CD4-positive, alpha-beta T cell treated with Interferon alpha-2 for 1 hour (primary cell): ENCODE data around the gene HNF4A.
A peak's percentile ranks its signal among the peaks of the same experiment; 100 is the strongest.

ENCODE experiments used
- DNase-seq, 2 donors: peaks; one replicate each; pipeline ENCODE4 v3.0.0-alpha.2; 2020 to 2022

HNF4A gene

DNA sequence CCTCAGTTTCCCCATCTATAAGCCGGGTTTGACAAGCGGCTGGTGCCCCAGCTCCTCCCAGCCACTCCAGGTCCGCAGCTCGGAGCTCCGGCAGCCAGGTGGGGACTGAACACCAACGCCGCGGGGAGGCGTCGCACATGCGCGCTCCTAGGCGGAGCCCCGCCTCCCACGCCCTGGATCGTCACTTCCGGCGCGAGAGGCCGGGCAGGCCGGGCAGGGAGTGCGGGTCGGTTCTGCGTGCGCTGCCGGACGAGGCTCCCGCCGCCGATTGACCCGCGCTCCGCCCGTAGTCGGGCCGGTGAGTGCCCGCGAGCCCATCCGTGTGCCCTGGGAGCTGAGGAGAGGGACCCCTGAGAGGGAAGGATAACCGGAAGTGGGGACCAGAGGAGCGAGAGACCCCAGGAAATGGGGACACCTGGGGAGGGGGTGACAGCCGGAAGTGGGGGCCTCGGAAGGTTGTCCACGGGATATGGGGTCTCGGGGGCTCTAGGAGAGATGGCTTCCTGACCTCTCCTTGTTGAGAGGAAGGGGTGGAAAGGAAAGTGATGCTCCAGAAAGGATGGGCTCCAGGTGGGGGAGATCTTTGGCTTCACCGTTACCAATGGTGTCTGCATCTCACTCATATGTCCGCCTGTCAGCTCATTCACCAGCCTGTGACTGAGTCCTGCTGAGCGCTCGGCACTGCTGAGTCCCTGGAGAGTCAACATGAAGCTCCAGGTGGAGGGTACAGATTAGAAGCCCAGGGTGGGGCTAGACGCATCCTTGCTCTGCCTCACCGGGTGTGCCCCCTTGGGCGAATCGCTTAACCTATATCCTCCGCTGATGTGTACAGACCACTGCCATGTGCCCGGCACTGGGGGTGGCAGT lies 120.4 kb downstream of the HNF4A start, which contains the start of gene TTPAL:
Gene TTPAL, plus strand, starts transcription at position 181 of the 867 bp plus-strand sequence. CDS start 4,126 bp downstream, outside the sequence.
- DNase-seq: peak; percentile 87 to 91

GRCh38 chr20:44477151-44477550 lies 121.7 kb downstream of the HNF4A start:
- no peak for DNase-seq

DNA sequence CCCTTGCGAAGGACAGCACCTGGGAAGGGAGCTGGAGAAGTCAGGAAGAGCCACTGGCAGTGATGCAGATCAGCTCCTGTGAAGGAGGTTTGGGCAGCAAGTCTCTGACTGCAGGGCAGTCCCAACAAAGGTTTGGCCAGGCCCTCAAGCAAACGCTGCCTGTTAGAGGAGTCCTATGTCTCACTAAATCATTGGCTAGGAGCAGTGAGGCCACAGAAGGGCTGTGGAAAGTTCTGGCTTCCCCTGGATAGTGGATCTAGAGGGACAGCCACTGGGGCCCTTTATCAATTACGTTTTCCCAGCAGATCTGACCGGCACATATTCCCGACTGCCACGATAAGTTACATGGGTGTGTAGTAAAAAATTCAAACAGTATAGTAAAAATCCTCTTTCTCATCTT lies 122.7 kb downstream of the HNF4A start:
- DNase-seq: no peak

GRCh38 chr20:44479643-44480042 lies 124.1 kb downstream of the HNF4A start:
- no peak for DNase-seq

- DNase-seq: no peak
Measured at GRCh38 chr20:44480097-44480496, 124.6 kb downstream of the HNF4A start.

- no peak for DNase-seq
Measured at GRCh38 chr20:44481719-44482416, 126.4 kb downstream of the HNF4A start.

DNA sequence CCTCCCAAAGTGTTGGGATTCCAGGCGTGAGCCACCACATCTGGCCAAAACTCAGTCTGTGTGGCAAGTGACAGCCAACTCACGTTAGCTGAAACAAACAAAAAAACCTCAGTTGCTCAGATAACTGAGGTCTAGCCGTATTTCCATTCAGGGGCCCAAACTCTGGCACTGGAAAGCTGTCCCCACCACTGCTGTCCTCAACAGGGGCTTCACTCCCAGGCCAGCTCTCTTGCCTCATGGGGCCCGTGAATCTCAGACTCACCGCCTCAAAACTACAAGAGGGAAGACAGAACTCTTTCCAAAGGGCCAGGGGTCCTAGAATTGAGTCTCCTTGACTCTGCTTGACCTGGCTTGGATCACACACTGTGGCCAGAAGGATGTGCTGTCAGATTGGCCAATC lies 127.6 kb downstream of the HNF4A start:
- DNase-seq: no peak
